CD4-positive, alpha-beta T cell (primary cell): Measurements from ENCODE around the gene SMTNL1. TPM values are rescaled to one million over a fixed set of nuclear protein-coding genes. Genes with fewer than 3 reads are reported as not detected.
A peak's percentile ranks its signal among the peaks of the same experiment; 100 is the strongest.

Experiments
- ATAC-seq: fragments of 200-7000 bp; cut with Tn5 transposase; one replicate; pipeline ENCODE4 v1.10.0; 2022; ENCODE audit warnings: mild to moderate bottlenecking; ENCODE audit not compliant: poor library complexity
- CTCF ChIA-PET: fragments of 350-600 bp; sonication (Branson Sonifier 250); formaldehyde crosslinking; loops from one replicate; lab custom pipeline; 2021; ENCODE audit warnings: antibody characterized with exemption, inconsistent platforms; lab: Charles Lee
- POLR2A ChIA-PET: fragments of 350-600 bp; sonication (Branson Sonifier 250); formaldehyde crosslinking; loops from one replicate; lab custom pipeline; 2021; ENCODE audit warnings: antibody characterized with exemption, inconsistent platforms; lab: Charles Lee
- DNase-seq, 14 experiments: peaks; one replicate each; pipeline ENCODE4 v3.0.0-alpha.2; 2013 to 2020; ENCODE audit warnings: mixed read lengths in 2 of 14
- H3K27ac ChIP-seq, 2 donors: one replicate each; pipeline versions ENCODE4 v1.5.1 to v1.7.0; 2013; ENCODE audit warnings: low read length in 2 of 2, low read depth in 1 of 2, mild to moderate bottlenecking in 1 of 2
- H3K27me3 ChIP-seq, 2 experiments: 1 replicate in 1 of 2; 2 replicates in 1 of 2; pipeline versions ENCODE4 v1.6.1 to v1.7.0; 2013; ENCODE audit warnings: low read length in 2 of 2, control low read depth in 1 of 2, mild to moderate bottlenecking in 1 of 2, moderate library complexity in 1 of 2; ENCODE audit not compliant: insufficient read depth in 2 of 2, control insufficient read depth in 1 of 2
- H3K36me3 ChIP-seq: one replicate; pipeline ENCODE4 v1.6.1; 2013; ENCODE audit warnings: low read length, control low read depth; ENCODE audit not compliant: insufficient read depth
- H3K4me1 ChIP-seq: one replicate; pipeline ENCODE4 v1.6.1; 2013; ENCODE audit warnings: low read length, control low read depth; ENCODE audit not compliant: insufficient read depth
- H3K4me3 ChIP-seq: one replicate; pipeline ENCODE4 v1.5.1; 2013; ENCODE audit warnings: mild to moderate bottlenecking, low read length, moderate library complexity
- H3K9me3 ChIP-seq, 2 experiments: 1 replicate in 1 of 2; 2 replicates in 1 of 2; pipeline versions ENCODE4 v1.6.1 to v1.7.0; 2013; ENCODE audit warnings: low read length in 2 of 2, mild to moderate bottlenecking in 2 of 2, control low read depth in 1 of 2, moderate library complexity in 1 of 2; ENCODE audit not compliant: control insufficient read depth in 1 of 2, insufficient read depth in 1 of 2
- H3K27ac Mint-ChIP-seq: one replicate; pipeline ENCODE4 v1.8.0; 2020; ENCODE audit warnings: mixed read lengths
- H3K27me3 Mint-ChIP-seq: one replicate; pipeline ENCODE4 v1.8.0; 2021; ENCODE audit warnings: mixed read lengths
- H3K36me3 Mint-ChIP-seq: one replicate; pipeline ENCODE4 v1.8.0; 2021; ENCODE audit warnings: low read depth, mixed read lengths
- H3K4me1 Mint-ChIP-seq: one replicate; pipeline ENCODE4 v1.8.0; 2021; ENCODE audit warnings: low read depth, mixed read lengths
- H3K4me3 Mint-ChIP-seq: one replicate; pipeline ENCODE4 v1.8.0; 2020; ENCODE audit warnings: mild to moderate bottlenecking, mixed read lengths
- H3K9me3 Mint-ChIP-seq: one replicate; pipeline ENCODE4 v1.8.0; 2020; ENCODE audit warnings: mixed read lengths
- intact Hi-C, 2 experiments: fragments of 100-400 bp; cut with DNase I in 1 of 2; cut with micrococcal nuclease in 1 of 2; formaldehyde crosslinking; loops; one replicate each; pipeline versions ENCODE4 v1.15.1 to v1.9.0; 2023 to 2025; cut with DNase I, micrococcal nuclease
- total RNA-seq, 174 experiments: library from RNA in 2 of 174; stranded (reverse) in 2 of 174; gene quantifications; one replicate each; pipeline ENCODE4 v1.2.3 and lab custom pipeline; 2021 to 2026
- TF ChIP-seq, protein P1 (sequence below): fragments of 200-600 bp; IDR thresholded peaks from one replicate; pipeline ENCODE4 v1.8.0; 2022; ENCODE audit warnings: antibody characterized with exemption, mild to moderate bottlenecking

SMTNL1 gene
- total RNA-seq, 2 experiments from 2014 or later = not detected

DNA sequence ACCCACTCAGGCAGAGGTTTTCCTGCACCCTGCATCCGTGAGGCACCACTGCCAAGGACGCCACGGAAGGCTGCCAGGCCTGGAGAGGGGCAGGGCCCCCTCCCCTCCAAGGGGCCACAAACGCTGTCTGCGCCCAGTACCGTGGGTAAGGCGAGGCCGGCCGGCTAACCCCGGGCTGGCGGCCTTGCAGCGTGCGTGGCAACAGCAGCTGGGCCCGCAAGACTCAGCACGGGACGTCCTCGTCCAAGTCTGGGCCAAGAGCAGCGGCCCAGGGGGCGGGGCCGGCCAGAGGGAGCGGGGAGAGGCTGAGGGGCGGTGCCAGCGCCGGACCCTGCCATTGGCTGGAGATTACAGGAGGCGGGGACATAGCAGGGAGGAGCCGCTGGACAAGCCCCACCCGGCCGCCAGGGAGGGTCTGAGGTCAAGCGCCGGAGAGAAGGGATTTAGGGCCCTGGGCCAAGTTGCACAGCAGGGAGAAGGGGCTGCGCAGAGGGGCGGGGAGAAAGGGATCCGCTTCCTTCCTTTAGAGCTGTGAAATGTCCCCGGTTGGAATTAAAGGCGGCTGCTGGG lies 37.9 kb upstream of the SMTNL1 start:
- no peaks in the 10 kb centered on the region for H3K4me1 ChIP-seq
- TF ChIP-seq, protein P1, sequence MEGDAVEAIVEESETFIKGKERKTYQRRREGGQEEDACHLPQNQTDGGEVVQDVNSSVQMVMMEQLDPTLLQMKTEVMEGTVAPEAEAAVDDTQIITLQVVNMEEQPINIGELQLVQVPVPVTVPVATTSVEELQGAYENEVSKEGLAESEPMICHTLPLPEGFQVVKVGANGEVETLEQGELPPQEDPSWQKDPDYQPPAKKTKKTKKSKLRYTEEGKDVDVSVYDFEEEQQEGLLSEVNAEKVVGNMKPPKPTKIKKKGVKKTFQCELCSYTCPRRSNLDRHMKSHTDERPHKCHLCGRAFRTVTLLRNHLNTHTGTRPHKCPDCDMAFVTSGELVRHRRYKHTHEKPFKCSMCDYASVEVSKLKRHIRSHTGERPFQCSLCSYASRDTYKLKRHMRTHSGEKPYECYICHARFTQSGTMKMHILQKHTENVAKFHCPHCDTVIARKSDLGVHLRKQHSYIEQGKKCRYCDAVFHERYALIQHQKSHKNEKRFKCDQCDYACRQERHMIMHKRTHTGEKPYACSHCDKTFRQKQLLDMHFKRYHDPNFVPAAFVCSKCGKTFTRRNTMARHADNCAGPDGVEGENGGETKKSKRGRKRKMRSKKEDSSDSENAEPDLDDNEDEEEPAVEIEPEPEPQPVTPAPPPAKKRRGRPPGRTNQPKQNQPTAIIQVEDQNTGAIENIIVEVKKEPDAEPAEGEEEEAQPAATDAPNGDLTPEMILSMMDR = no peak
- H3K4me3 Mint-ChIP-seq = no peak overlapping the region
- H3K27me3 ChIP-seq = no peaks in the 10 kb centered on the region
- no peaks in the 10 kb centered on the region for H3K9me3 ChIP-seq
- peaks cover 39% of the 10 kb centered on the region for H3K36me3 ChIP-seq
- POLR2A ChIA-PET = no interaction called here
- no peaks in the 10 kb centered on the region for H3K27me3 Mint-ChIP-seq
- no peak overlapping the region for H3K4me3 ChIP-seq
- peak in 5 of 14 experiments; percentile 11 to 63 (median 32) for DNase-seq
- intact Hi-C loops = no loop called here
- CTCF ChIA-PET = no interaction called here
- H3K9me3 Mint-ChIP-seq = no peaks in the 10 kb centered on the region
- H3K36me3 Mint-ChIP-seq = peaks cover 20% of the 10 kb centered on the region
- H3K4me1 Mint-ChIP-seq = no peaks in the 10 kb centered on the region
- H3K27ac Mint-ChIP-seq = no peak overlapping the region
- ATAC-seq = peak; percentile 54
- no peak overlapping the region for H3K27ac ChIP-seq

DNA sequence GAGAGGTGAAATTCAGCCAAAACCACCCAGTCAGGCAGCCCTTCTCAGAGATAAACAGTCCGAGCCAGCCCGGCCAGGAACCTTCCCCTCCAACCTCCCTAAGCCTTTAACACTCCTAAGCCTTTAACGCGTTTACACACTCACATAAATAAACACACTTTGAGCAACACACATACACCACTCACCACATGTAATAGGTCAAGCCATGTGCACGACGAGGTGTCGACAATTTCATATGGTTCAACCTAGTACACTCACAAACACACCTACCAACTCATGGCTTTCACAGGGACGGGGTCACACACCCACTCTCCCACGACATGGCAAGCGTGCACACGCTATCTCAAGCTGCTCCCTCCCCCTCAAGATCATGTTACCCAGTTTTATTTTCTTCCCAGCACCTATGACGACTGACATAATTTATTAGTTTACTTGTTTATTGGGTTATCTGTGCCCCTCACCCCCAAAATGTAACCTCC lies 37.4 kb upstream of the SMTNL1 start:
- intact Hi-C loops = no loop called here
- no peaks in the 10 kb centered on the region for H3K9me3 ChIP-seq
- H3K36me3 Mint-ChIP-seq = peaks cover 24% of the 10 kb centered on the region
- H3K4me1 Mint-ChIP-seq = no peaks in the 10 kb centered on the region
- H3K27me3 Mint-ChIP-seq = no peaks in the 10 kb centered on the region
- TF ChIP-seq, protein P1 = no peak
- H3K27ac Mint-ChIP-seq = no peak overlapping the region
- POLR2A ChIA-PET = no interaction called here
- no peak overlapping the region for H3K4me3 ChIP-seq
- H3K27ac ChIP-seq = no peak overlapping the region
- CTCF ChIA-PET = no interaction called here
- peaks cover 44% of the 10 kb centered on the region for H3K36me3 ChIP-seq
- H3K27me3 ChIP-seq = no peaks in the 10 kb centered on the region
- H3K4me3 Mint-ChIP-seq = no peak overlapping the region
- DNase-seq = no peak
- no peaks in the 10 kb centered on the region for H3K9me3 Mint-ChIP-seq
- no peak for ATAC-seq
- H3K4me1 ChIP-seq = no peaks in the 10 kb centered on the region

DNA sequence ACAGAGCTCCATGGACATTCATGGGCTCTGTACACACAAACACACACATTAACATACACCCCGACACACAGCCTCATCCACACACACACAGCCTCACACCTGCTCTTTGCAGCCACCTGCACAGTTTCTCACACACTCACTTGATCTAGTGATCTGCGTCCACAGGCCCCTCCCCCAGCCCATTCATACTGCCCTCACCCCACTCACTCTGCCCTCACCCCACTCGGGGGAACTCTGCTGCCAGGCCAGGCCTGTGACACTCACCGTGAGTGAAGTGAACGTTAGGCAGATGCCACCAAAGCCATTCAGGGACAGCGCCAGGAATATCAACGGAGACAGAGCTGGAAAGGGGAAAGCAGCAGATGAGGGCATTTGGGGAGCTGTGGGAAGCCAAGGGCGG lies 36.9 kb upstream of the SMTNL1 start:
- no peaks in the 10 kb centered on the region for H3K9me3 ChIP-seq
- H3K4me3 ChIP-seq = no peak overlapping the region
- no peak overlapping the region for H3K27ac ChIP-seq
- no peak for ATAC-seq
- no peak overlapping the region for H3K27ac Mint-ChIP-seq
- intact Hi-C loops = no loop called here
- H3K4me1 ChIP-seq = no peaks in the 10 kb centered on the region
- no peak for DNase-seq
- TF ChIP-seq, protein P1 = no peak
- H3K27me3 Mint-ChIP-seq = no peaks in the 10 kb centered on the region
- H3K36me3 ChIP-seq = peaks cover 44% of the 10 kb centered on the region
- H3K4me3 Mint-ChIP-seq = no peak overlapping the region
- CTCF ChIA-PET = no interaction called here
- POLR2A ChIA-PET = no interaction called here
- H3K27me3 ChIP-seq = no peaks in the 10 kb centered on the region
- H3K9me3 Mint-ChIP-seq = no peaks in the 10 kb centered on the region
- H3K36me3 Mint-ChIP-seq = peaks cover 24% of the 10 kb centered on the region
- H3K4me1 Mint-ChIP-seq = no peaks in the 10 kb centered on the region
